Glutamatergic neuron (in vitro differentiated cells): Measurements from ENCODE around the gene LENG8. TPM values are rescaled to one million over a fixed set of nuclear protein-coding genes. Genes with fewer than 3 reads are reported as not detected.

Source experiments
- DNase-seq: peaks from one replicate; pipeline ENCODE4 v3.0.0; 2022
- H3K27ac Mint-ChIP-seq: one replicate; pipeline ENCODE4 v1.8.0; 2020; ENCODE audit warnings: mild to moderate bottlenecking, mixed read lengths, inconsistent platforms; ENCODE audit not compliant: unreplicated experiment
- H3K27me3 Mint-ChIP-seq: one replicate; pipeline ENCODE4 v1.8.0; 2020; ENCODE audit warnings: mild to moderate bottlenecking, moderate library complexity, mixed read lengths, inconsistent platforms; ENCODE audit not compliant: unreplicated experiment
- H3K36me3 Mint-ChIP-seq: one replicate; pipeline ENCODE4 v1.8.0; 2020; ENCODE audit warnings: mild to moderate bottlenecking, mixed read lengths, inconsistent platforms; ENCODE audit not compliant: unreplicated experiment
- H3K4me1 Mint-ChIP-seq: one replicate; pipeline ENCODE4 v1.8.0; 2020; ENCODE audit warnings: mild to moderate bottlenecking, low read depth, mixed read lengths, inconsistent platforms; ENCODE audit not compliant: unreplicated experiment
- H3K4me3 Mint-ChIP-seq: one replicate; pipeline ENCODE4 v1.8.0; 2020; ENCODE audit warnings: mild to moderate bottlenecking, mixed read lengths, inconsistent platforms; ENCODE audit not compliant: unreplicated experiment
- H3K9me3 Mint-ChIP-seq: one replicate; pipeline ENCODE4 v1.8.0; 2020; ENCODE audit warnings: mild to moderate bottlenecking, moderate library complexity, mixed read lengths, inconsistent platforms; ENCODE audit not compliant: unreplicated experiment
- CTCF ChIP-seq: fragments of 200-600 bp; sonication (generic); IDR thresholded peaks from one replicate; pipeline ENCODE4 v1.5.0; 2021; ENCODE audit not compliant: partially characterized antibody, unreplicated experiment
- total RNA-seq: library from RNA; stranded (reverse); fragmentation: NEBNext Ultra II Directional; extraction: Animal tissue kit (Norgen Biotek cat#: 25700); gene quantifications from one replicate; pipeline ENCODE4 v1.2.1, GENCODE V29; 2021; ENCODE audit not compliant: unreplicated experiment

The LENG8 gene
- total RNA-seq, 1 donor from 2014 or later, result 278 TPM

GRCh38 chr19:54424201-54424600, 24.8 kb upstream of the LENG8 start:
- peaks cover 13% of the 10 kb centered on the region for H3K27me3 Mint-ChIP-seq

GRCh38 chr19:54424660-54425381, 24.2 kb upstream of the LENG8 start:
- no peak overlapping the region for H3K4me3 Mint-ChIP-seq
- no peak for TF ChIP-seq CTCF
- no peaks in the 10 kb centered on the region for H3K36me3 Mint-ChIP-seq
- no peak for DNase-seq
- peaks cover 7% of the 10 kb centered on the region for H3K9me3 Mint-ChIP-seq
- peaks cover 16% of the 10 kb centered on the region for H3K27me3 Mint-ChIP-seq
- H3K4me1 Mint-ChIP-seq, result peaks cover 7% of the 10 kb centered on the region
- H3K27ac Mint-ChIP-seq, result no peak overlapping the region

More at GRCh38 chr19:54424201-54424600, 24.8 kb upstream of the LENG8 start:
- Mint-ChIP-seq H3K4me1 (peaks cover 8% of the 10 kb centered on the region), H3K9me3 (peaks cover 7% of the 10 kb centered on the region), H3K4me3 (no peak overlapping the region), H3K27ac (no peak overlapping the region), H3K36me3 (no peaks in the 10 kb centered on the region)
- no peak for TF ChIP-seq CTCF
- no peak for DNase-seq

GRCh38 chr19:54425382-54425723, 23.6 kb upstream of the LENG8 start:
- DNase-seq, result no peak
- H3K27ac Mint-ChIP-seq, result no peak overlapping the region
- H3K9me3 Mint-ChIP-seq, result peaks cover 7% of the 10 kb centered on the region
- no peaks in the 10 kb centered on the region for H3K36me3 Mint-ChIP-seq
- H3K27me3 Mint-ChIP-seq, result peaks cover 16% of the 10 kb centered on the region
- H3K4me1 Mint-ChIP-seq, result peaks cover 7% of the 10 kb centered on the region
- TF ChIP-seq CTCF, result no peak
- H3K4me3 Mint-ChIP-seq, result no peak overlapping the region

- H3K27me3 Mint-ChIP-seq, result peaks cover 16% of the 10 kb centered on the region
- no peaks in the 10 kb centered on the region for H3K36me3 Mint-ChIP-seq
- TF ChIP-seq CTCF, result no peak
- peaks cover 8% of the 10 kb centered on the region for H3K4me1 Mint-ChIP-seq
- no peak overlapping the region for H3K4me3 Mint-ChIP-seq
- DNase-seq, result no peak
- no peak overlapping the region for H3K27ac Mint-ChIP-seq
- H3K9me3 Mint-ChIP-seq, result peaks cover 7% of the 10 kb centered on the region
These were observed 22.6 kb upstream of the LENG8 start for GRCh38 chr19:54426291-54426931.

- DNase-seq, result no peak
- peaks cover 12% of the 10 kb centered on the region for H3K9me3 Mint-ChIP-seq
- H3K27ac Mint-ChIP-seq, result no peak overlapping the region
- no peaks in the 10 kb centered on the region for H3K36me3 Mint-ChIP-seq
- TF ChIP-seq CTCF, result no peak
- H3K4me3 Mint-ChIP-seq, result no peak overlapping the region
- peaks cover 5% of the 10 kb centered on the region for H3K4me1 Mint-ChIP-seq
- peaks cover 18% of the 10 kb centered on the region for H3K27me3 Mint-ChIP-seq
These were observed 21.4 kb upstream of the LENG8 start for GRCh38 chr19:54427586-54427985.
